ENCODE results near the gene AGAP1. TPM values are rescaled to one million over a fixed set of nuclear protein-coding genes. Genes with fewer than 3 reads are reported as not detected.

Gene AGAP1
- total and polyA plus RNA-seq, 7 donors = 4.2 to 21.6 (median 16.6) TPM

GRCh38 chr2:236157815-236158498 is 664.1 kb downstream of the AGAP1 start:
- Histone ChIP-seq H3K27me3 (ENCODE audit: insufficient read depth in 3 of 3, low read length in 2 of 3) (peaks cover 0 to 39% (median 9%) of the 10 kb centered on the region in 3 donors), H3K4me3 (no peak overlapping the region), H3K9me3 (peaks cover 7% of the 10 kb centered on the region), H3K36me3 (ENCODE audit: insufficient read depth in 1 of 2, low read depth in 1 of 2) (no peaks in the 10 kb centered on the region), H3K27ac (no peak overlapping the region), H3K4me1 (no peaks in the 10 kb centered on the region)
- no peak for DNase-seq
- no peak for ATAC-seq
- intact Hi-C loops (cut with DNase I) = no loop called here
- WGBS, 3 donors = 82 to 90% (median 89%) methylated on average over 10 of the region's 10 CpGs
- no peak for TF ChIP-seq CTCF (IDR thresholded peaks at IDR 0.05)

- 54 to 63% (median 56%) methylated on average over 40 to 45 of the region's 45 CpGs for WGBS, 3 donors
- no peaks in the 10 kb centered on the region for H3K9me3 ChIP-seq
- H3K4me3 ChIP-seq = no peak overlapping the region
- DNase-seq (no peak), ATAC-seq (no peak)
- intact Hi-C loops (cut with DNase I) = no loop called here
- H3K36me3 ChIP-seq (ENCODE audit: insufficient read depth in 1 of 2, low read depth in 1 of 2) = no peaks in the 10 kb centered on the region
- peaks cover 0 to 51% (median 21%) of the 10 kb centered on the region in 3 donors for H3K27me3 ChIP-seq (ENCODE audit: insufficient read depth in 3 of 3, low read length in 2 of 3)
- peaks cover 4% of the 10 kb centered on the region for H3K4me1 ChIP-seq
- no peak overlapping the region for H3K27ac ChIP-seq
- no peak for TF ChIP-seq CTCF (IDR thresholded peaks at IDR 0.05)
Observed at GRCh38 chr2:236158969-236159777, 665.3 kb downstream of the AGAP1 start.

- H3K27ac ChIP-seq = no peak overlapping the region
- no peak for ATAC-seq
- no peaks in the 10 kb centered on the region for H3K9me3 ChIP-seq
- no peaks in the 10 kb centered on the region for H3K36me3 ChIP-seq (ENCODE audit: insufficient read depth in 1 of 2, low read depth in 1 of 2)
- no peak for TF ChIP-seq CTCF (IDR thresholded peaks at IDR 0.05)
- H3K4me3 ChIP-seq = no peak overlapping the region
- peaks cover 0 to 57% (median 24%) of the 10 kb centered on the region in 3 donors for H3K27me3 ChIP-seq (ENCODE audit: insufficient read depth in 3 of 3, low read length in 2 of 3)
- peaks cover 10% of the 10 kb centered on the region for H3K4me1 ChIP-seq
- 47 to 64% (median 57%) methylated on average over 21 to 33 of the region's 33 CpGs for WGBS, 3 donors
- intact Hi-C loops (cut with DNase I) = no loop called here
- DNase-seq = no peak
Observed at GRCh38 chr2:236159778-236160170, 665.9 kb downstream of the AGAP1 start.

GRCh38 chr2:236160366-236161081 is 666.7 kb downstream of the AGAP1 start:
- peaks cover 0 to 64% (median 31%) of the 10 kb centered on the region in 3 donors for H3K27me3 ChIP-seq (ENCODE audit: insufficient read depth in 3 of 3, low read length in 2 of 3)

More at GRCh38 chr2:236160366-236161081, 666.7 kb downstream of the AGAP1 start:
- H3K36me3 ChIP-seq (ENCODE audit: insufficient read depth in 1 of 2, low read depth in 1 of 2) = no peaks in the 10 kb centered on the region
- DNase-seq = no peak
- H3K4me3 ChIP-seq = no peak overlapping the region
- H3K9me3 ChIP-seq = no peaks in the 10 kb centered on the region
- H3K27ac ChIP-seq = no peak overlapping the region
- intact Hi-C loops (cut with DNase I) = no loop called here
- H3K4me1 ChIP-seq = peaks cover 13% of the 10 kb centered on the region
- 63 to 73% (median 67%) methylated on average over 19 to 22 of the region's 22 CpGs for whole genome bisulfite sequencing, 3 donors
- TF ChIP-seq CTCF (IDR thresholded peaks at IDR 0.05) = no peak
- no peak for ATAC-seq
